DMS 273 treated with DMSO at 0.1 percent for 48 hours (cell line): ENCODE data around the gene MYLK2.
"Not testable (repeated sequence)": the region's sequence is repeated elsewhere in the genome, so short reads cannot be mapped to it uniquely, and the experiment has no call there.

Experiments
- DNase-seq: peaks from one replicate; lab custom pipeline; 2025; lab: John Stamatoyannopoulos, UW

MYLK2 gene

GRCh38 chr20:31819083-31819784 is at the start of gene MYLK2:
Gene MYLK2 (plus strand): TSS chr20:31819356. CDS start chr20:31819581, 225 bp downstream.
- peak; percentile 61 for DNase-seq

GRCh38 chr20:31769681-31770080 is 49.5 kb upstream of the MYLK2 start:
- DNase-seq = no peak

- DNase-seq = no peak
Measured at GRCh38 chr20:31770243-31770642, 48.9 kb upstream of the MYLK2 start.

GRCh38 chr20:31774408-31774807 is 44.7 kb upstream of the MYLK2 start:
- DNase-seq = no peak

GRCh38 chr20:31780839-31781238 is 38.3 kb upstream of the MYLK2 start:
- DNase-seq = no peak

- DNase-seq = no peak
Measured at GRCh38 chr20:31781945-31782344, 37.2 kb upstream of the MYLK2 start.

- no peak for DNase-seq
Measured at GRCh38 chr20:31784354-31785044, 34.7 kb upstream of the MYLK2 start.

GRCh38 chr20:31785089-31785488 is 34.1 kb upstream of the MYLK2 start:
- DNase-seq = no peak

- no peak for DNase-seq
Measured at GRCh38 chr20:31788578-31788977, 30.6 kb upstream of the MYLK2 start.

GRCh38 chr20:31790401-31790800 is 28.8 kb upstream of the MYLK2 start:
- no peak for DNase-seq

- DNase-seq = no peak
Measured at GRCh38 chr20:31797364-31797763, 21.8 kb upstream of the MYLK2 start.

- DNase-seq = no peak
Measured at GRCh38 chr20:31801508-31801907, 17.6 kb upstream of the MYLK2 start.

- DNase-seq = no peak
Measured at GRCh38 chr20:31803552-31804291, 15.4 kb upstream of the MYLK2 start.

- DNase-seq = peak; percentile 12
Measured at GRCh38 chr20:31806564-31807355, 12.4 kb upstream of the MYLK2 start.

GRCh38 chr20:31808481-31808880 is 10.7 kb upstream of the MYLK2 start:
- DNase-seq = no peak

- no peak for DNase-seq
Measured at GRCh38 chr20:31809661-31810060, 9.5 kb upstream of the MYLK2 start.

- DNase-seq = no peak
Measured at GRCh38 chr20:31811198-31811597, 8.0 kb upstream of the MYLK2 start.

GRCh38 chr20:31811796-31812728 is 7.1 kb upstream of the MYLK2 start:
- no peak for DNase-seq

GRCh38 chr20:31813611-31814010 is 5.5 kb upstream of the MYLK2 start:
- no peak for DNase-seq

GRCh38 chr20:31814142-31814541 is 5.0 kb upstream of the MYLK2 start:
- DNase-seq = not testable (repeated sequence)
